ENCODE data around the gene DDR1. TPM values are rescaled to one million over a fixed set of nuclear protein-coding genes. Genes with fewer than 3 reads are reported as not detected.

Gene DDR1
- total RNA-seq (10 to 100 TPM; 15.5 to 49.2 (median 26.9) TPM), polyA plus RNA-seq (10 to 100 TPM in 1 of 2 donors, 1 to 10 TPM in 1; 7.3 to 12.1 TPM)
- long read RNA-seq, donor 1, partial matches to known transcripts = 17 of 22 reads
- long read RNA-seq, donor 1, other reads (novel, unspliced or antisense) = 2 of 22 reads
- long read RNA-seq, donor 2, partial matches to known transcripts = 21 of 32 reads
- long read RNA-seq, donor 2, other reads (novel, unspliced or antisense) = 7 of 32 reads
- long read RNA-seq, donor 3, partial matches to known transcripts = 14 of 16 reads
- long read RNA-seq, donor 3, other reads (novel, unspliced or antisense) = 1 of 16 reads

GRCh38 chr6:30883685-30884520 lies at the start of gene DDR1:
DDR1 (plus strand) TSS chr6:30884519; CDS start chr6:30888730, 4,211 bp downstream.
- peaks cover 13 to 58% (median 36%) of the 10 kb centered on the region in 9 donors for H3K4me1 ChIP-seq
- H3K27ac ChIP-seq = peak within 1 kb of the TSS; percentile 43 to 90 (median 84)
- ATAC-seq = peak; percentile 63 to 89 (median 73)
- H3K36me3 ChIP-seq = peaks cover 0 to 3% (median 0%) of the 10 kb centered on the region in 9 donors
- H3K4me3 ChIP-seq = peak within 1 kb of the TSS; percentile 53 to 96 (median 74)
- WGBS, 2 donors = 12 to 21% methylated on average over 38 to 60 of the region's 62 CpGs
- intact Hi-C loops (cut with DNase I) = loop anchor here in 3 of 10 donors (5.0 to 10.0 kb wide), 4 partner anchors 57 to 199 kb away; partner anchors contain the start of genes FLOT1 (in 1 of the 3), IER3 (in 1 of the 3) and PPP1R18 (in 1 of the 3)
- H3K27me3 ChIP-seq = peaks cover 0 to 22% (median 0%) of the 10 kb centered on the region in 7 donors
- no peaks in the 10 kb centered on the region for H3K9me3 ChIP-seq
- TF ChIP-seq CTCF (IDR thresholded peaks at IDR 0.05) = no peak
- peak; percentile 73 to 76 for DNase-seq

DNA sequence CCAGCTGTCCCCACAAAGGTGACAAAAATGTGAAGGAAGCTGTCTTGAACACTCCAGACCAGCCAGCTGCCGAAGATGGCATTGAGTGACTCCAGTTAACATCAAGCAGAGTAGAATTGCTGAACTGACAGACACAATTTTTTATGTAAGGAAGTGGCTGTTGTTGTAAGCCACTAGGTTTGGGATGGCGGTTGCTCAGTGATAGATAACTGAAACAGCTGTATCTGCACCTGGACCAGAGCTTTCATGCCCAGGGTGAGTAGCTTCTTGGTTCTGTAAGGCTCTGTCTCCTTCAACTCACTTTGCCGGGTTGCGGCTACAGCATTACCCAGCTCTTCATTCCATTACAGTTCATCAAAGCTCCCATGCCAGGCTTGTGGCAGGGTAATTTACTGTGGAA lies 49.7 kb upstream of the DDR1 start:
- 83 to 89% methylated on average over 4 of the region's 4 CpGs for WGBS, 2 donors
- DNase-seq (no peak), ATAC-seq (no peak)
- TF ChIP-seq CTCF (IDR thresholded peaks at IDR 0.05) = no peak
- H3K9me3 ChIP-seq = no peaks in the 10 kb centered on the region
- no peaks in the 10 kb centered on the region for H3K27me3 ChIP-seq
- intact Hi-C loops (cut with DNase I) = loop anchor here in 1 of 10 donors (5.0 kb wide), 1 partner anchor 253 kb away; no protein-coding TSS in a partner anchor
- H3K36me3 ChIP-seq = no peaks in the 10 kb centered on the region
- H3K4me3 ChIP-seq = no peak overlapping the region
- H3K27ac ChIP-seq = no peak overlapping the region
- peaks cover 3 to 41% (median 11%) of the 10 kb centered on the region in 9 donors for H3K4me1 ChIP-seq

DNA sequence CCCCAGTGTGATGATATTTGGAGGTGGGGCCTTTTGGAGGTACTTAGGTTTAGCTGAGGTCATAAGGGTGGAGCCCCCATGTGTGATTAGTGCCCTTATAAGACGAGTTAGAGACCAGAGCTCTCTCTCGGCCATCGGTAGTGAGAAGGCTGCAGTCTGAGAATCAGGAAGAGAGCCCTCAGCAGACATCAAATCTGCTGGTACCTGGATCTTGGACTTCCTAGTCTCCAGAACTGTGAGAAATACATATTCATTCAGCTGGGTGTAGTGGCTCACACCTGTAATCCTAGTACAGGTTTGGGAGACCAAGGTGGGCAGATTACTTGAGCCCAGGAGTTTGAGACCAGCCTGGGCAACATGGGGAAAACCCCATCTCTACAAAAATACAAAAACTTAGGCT lies 48.7 kb upstream of the DDR1 start:
- Histone ChIP-seq H3K27ac (no peak overlapping the region), H3K4me3 (no peak overlapping the region), H3K9me3 (no peaks in the 10 kb centered on the region), H3K4me1 (peaks cover 3 to 32% (median 11%) of the 10 kb centered on the region in 9 donors), H3K36me3 (no peaks in the 10 kb centered on the region), H3K27me3 (no peaks in the 10 kb centered on the region)
- DNase-seq (no peak), ATAC-seq (no peak)
- intact Hi-C loops (cut with DNase I) = no loop called here
- 91 to 92% methylated on average over 3 of the region's 3 CpGs for WGBS, 2 donors
- no peak for TF ChIP-seq CTCF (IDR thresholded peaks at IDR 0.05)

DNA sequence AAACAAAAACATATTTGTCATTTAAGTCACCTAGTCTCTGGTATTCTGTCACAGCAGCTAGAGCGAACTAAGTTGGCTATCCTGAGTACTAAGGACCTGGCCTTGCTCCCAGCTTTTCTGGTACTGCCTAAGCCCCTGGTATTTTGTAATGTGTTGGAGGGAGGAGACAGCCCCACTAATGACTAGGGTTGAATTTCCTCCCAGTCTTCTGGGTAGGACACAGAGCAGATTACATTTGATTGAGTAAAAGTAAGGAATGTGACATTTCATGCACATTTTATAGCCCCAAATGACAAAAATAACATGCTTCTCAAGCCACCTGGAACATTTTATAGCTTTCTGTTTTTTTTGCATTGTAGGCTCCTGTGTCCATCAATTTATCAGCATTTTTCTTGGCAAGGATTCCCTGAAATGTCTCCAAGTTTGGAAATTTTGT lies 47.9 kb upstream of the DDR1 start:
- Histone ChIP-seq H3K27ac (peak overlapping the region in 2 of 10 donors; percentile 22 to 55), H3K4me3 (no peak overlapping the region), H3K36me3 (no peaks in the 10 kb centered on the region), H3K4me1 (peaks cover 3 to 24% (median 11%) of the 10 kb centered on the region in 9 donors), H3K9me3 (no peaks in the 10 kb centered on the region), H3K27me3 (no peaks in the 10 kb centered on the region)
- intact Hi-C loops (cut with DNase I) = no loop called here
- no peak for TF ChIP-seq CTCF (IDR thresholded peaks at IDR 0.05)
- ATAC-seq (peak; percentile 77 to 94 (median 89)), DNase-seq (peak in 1 of 2 donors; percentile 55)
- 27 to 36% methylated on average over 1 of the region's 1 CpG for WGBS, 2 donors

All from heart right ventricle (tissue), 16 donors.